Left ventricle myocardium superior (tissue), 1 donor: ENCODE measurements around the gene SPATA31A7. TPM values are rescaled to one million over a fixed set of nuclear protein-coding genes. Genes with fewer than 3 reads are reported as not detected.
"Not testable (repeated sequence)": the region's sequence is repeated elsewhere in the genome, so short reads cannot be mapped to it uniquely, and the experiment has no call there.

ENCODE experiments used
- ATAC-seq: fragments of 200-7000 bp; cut with Tn5 transposase; one replicate; pipeline ENCODE4 v1.9.1; 2020; ENCODE audit warnings: mild to moderate bottlenecking, moderate library complexity
- DNase-seq: peaks from one replicate; pipeline ENCODE4 v3.0.0-alpha.2; 2020
- intact Hi-C: fragments of 100-400 bp; cut with micrococcal nuclease; formaldehyde crosslinking; loops from one replicate; pipeline ENCODE4 v1.11.0; 2022
- long read RNA-seq: library from polyadenylated mRNA; unstranded; transcript quantifications from one replicate; pipeline ENCODE4 v2.0.0, GENCODE V29; 2021
- total RNA-seq: library from RNA; stranded (reverse); fragmentation: NEBNext Ultra II Directional; extraction: Animal tissue kit (Norgen Biotek cat#: 25700); gene quantifications from one replicate; pipeline ENCODE4 v1.2.1, GENCODE V29; 2021
- donor health status: DM: no; HTN: yes; CAD: no; lungs with severe emphysema.

Gene SPATA31A7
- not detected for total RNA-seq
- long read RNA-seq: 0 reads

DNA sequence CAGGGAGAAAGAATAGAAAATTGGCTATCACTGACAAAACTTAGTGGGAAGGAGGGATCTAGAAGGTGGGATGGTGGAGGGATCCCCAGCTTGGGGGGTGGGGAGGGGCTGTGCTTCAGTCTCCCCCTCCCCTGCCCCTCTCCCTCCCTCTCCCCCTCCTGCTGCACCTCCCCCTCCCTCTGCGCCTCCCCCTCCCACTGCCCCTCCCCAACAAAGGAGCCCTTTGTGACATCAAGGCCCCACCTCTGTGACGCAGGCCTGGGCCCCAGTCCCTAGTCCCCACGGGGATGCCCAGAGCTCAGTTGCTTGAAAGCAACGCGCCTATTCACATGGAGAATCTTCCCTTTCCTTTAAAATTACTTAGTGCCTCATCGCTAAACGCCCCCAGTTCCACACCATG lies at the start of gene SPATA31A7:
Gene SPATA31A7, plus strand, starts transcription at position 301 of the 400 bp plus-strand sequence. Its CDS starts 29 bp downstream, at position 330.
- intact Hi-C loops, DNase-seq, ATAC-seq: not testable (repeated sequence)

DNA sequence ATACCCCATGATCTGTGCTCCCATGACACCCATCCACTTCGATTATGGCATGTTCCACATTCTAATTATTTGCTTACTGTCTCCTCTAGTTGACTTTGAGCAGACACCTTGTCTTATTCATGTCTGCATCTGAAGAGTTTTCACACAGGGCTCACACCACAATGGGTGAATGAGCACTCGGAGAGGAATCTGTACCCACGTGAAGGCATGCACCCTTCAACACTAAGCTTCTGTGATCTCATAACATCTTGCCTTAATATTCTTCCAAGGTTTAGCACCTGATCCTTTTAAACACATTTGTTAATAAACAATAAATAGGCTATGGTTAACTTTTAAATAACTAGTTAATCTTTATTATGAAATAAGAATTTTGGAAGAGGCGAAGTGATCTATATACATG lies 36.6 kb downstream of the SPATA31A7 start:
- intact Hi-C loops, DNase-seq, ATAC-seq: not testable (repeated sequence)
